B cell (primary cell): ENCODE data around the gene ADAMTS13.

Experiments used
- CTCF ChIP-seq: fragments of 200-600 bp; IDR thresholded peaks from one replicate; pipeline ENCODE4 v1.8.0; 2022; ENCODE audit warnings: antibody characterized with exemption, mild to moderate bottlenecking
- EZH2 ChIP-seq: IDR thresholded peaks from 2 replicates; pipeline ENCODE4 v1.6.1; 2012; ENCODE audit warnings: borderline replicate concordance, low read depth, mild to moderate bottlenecking, moderate library complexity, low read length; ENCODE audit not compliant: insufficient read depth, poor library complexity, severe bottlenecking

- TF ChIP-seq CTCF (no peak), EZH2 (no peak)
Measured at GRCh38 chr9:133445293-133445969, 23.3 kb downstream of the ADAMTS13 start.
